HCT116 (cell line): ENCODE measurements around the gene ERBB4. TPM values are rescaled to one million over a fixed set of nuclear protein-coding genes. Genes with fewer than 3 reads are reported as not detected.

Source experiments
- ATAC-seq: fragments of 200-7000 bp; cut with Tn5 transposase; 2 replicates; pipeline ENCODE4 v1.9.1; 2020; ENCODE audit warnings: mild to moderate bottlenecking, moderate library complexity
- BruUV-seq: library from RNA; stranded (reverse); fragments of 400-500 nt; replicated peaks from 2 replicates; lab custom pipeline; 2021; lab: Mats Ljungman, UMichigan
- CTCF ChIA-PET: fragments of 300-600 bp; sonication (Branson Sonifier 250); formaldehyde crosslinking; loops from one replicate; lab custom pipeline; 2021; ENCODE audit warnings: antibody characterized with exemption; lab: Charles Lee
- POLR2A ChIA-PET: fragments of 300-600, 350-600 bp; sonication (Branson Sonifier 250); formaldehyde crosslinking; loops from one replicate; lab custom pipeline; 2021; ENCODE audit warnings: antibody characterized with exemption; lab: Charles Lee
- RAD21 ChIA-PET, 2 experiments: fragments of 300-600 bp; sonication (Branson Sonifier 250); formaldehyde crosslinking; loops; one replicate each; lab custom pipeline; 2023; ENCODE audit warnings: low total read pairs in 2 of 2; ENCODE audit not compliant: uncharacterized antibody in 2 of 2, unreplicated experiment in 2 of 2, low non-redundant PET in 1 of 2; lab: Charles Lee
- DNase-seq: peaks from one replicate; pipeline ENCODE4 v3.0.0-alpha.2; 2010; ENCODE audit warnings: low read depth, low spot score
- H2AFZ ChIP-seq: fragments of 200-600 bp; shearing (Covaris generic), sonication (generic); 2 replicates; pipeline ENCODE4 v1.6.1; 2017; ENCODE audit warnings: low read depth, mixed run types, mixed read lengths, antibody characterized with exemption, low read length; ENCODE audit not compliant: poor library complexity, severe bottlenecking
- H3K27ac ChIP-seq: 2 replicates; pipeline ENCODE4 v1.5.1; 2012; ENCODE audit warnings: low read depth, low read length
- H3K27me3 ChIP-seq: fragments of 200-600 bp; sonication (generic); 2 replicates; pipeline ENCODE4 v1.6.1; 2016; ENCODE audit warnings: mixed run types, low read length, mixed read lengths; ENCODE audit not compliant: insufficient read depth
- H3K36me3 ChIP-seq, 2 experiments: fragments of 200-500 bp in 1 of 2; fragments of 200-600 bp in 1 of 2; sonication (Bioruptor generic) in 1 of 2; sonication (generic) in 1 of 2; 2 replicates each; pipeline versions ENCODE4 v1.5.1 to v1.6.1; 2014 to 2016; ENCODE audit warnings: low read length in 2 of 2, inconsistent platforms in 1 of 2, mixed read lengths in 1 of 2, mixed run types in 1 of 2; ENCODE audit not compliant: insufficient read depth in 2 of 2, control insufficient read depth in 1 of 2
- H3K4me1 ChIP-seq, 2 experiments: fragments of 200-600 bp in 1 of 2; sonication (generic) in 1 of 2; 2 replicates each; pipeline versions ENCODE4 v1.5.1 to v1.6.1; 2012 to 2017; ENCODE audit warnings: low read length in 2 of 2, inconsistent platforms in 1 of 2, mild to moderate bottlenecking in 1 of 2, mixed read lengths in 1 of 2, mixed run types in 1 of 2, moderate library complexity in 1 of 2; ENCODE audit not compliant: insufficient read depth in 2 of 2, control insufficient read depth in 1 of 2
- H3K4me2 ChIP-seq: fragments of 200-600 bp; sonication (generic); 2 replicates; pipeline ENCODE4 v1.6.1; 2017; ENCODE audit warnings: mixed run types, low read length, mixed read lengths
- H3K4me3 ChIP-seq, 2 experiments: fragments of 200-600 bp in 1 of 2; sonication (generic) in 1 of 2; replicated peaks in 1 of 2; 2 replicates each; pipeline ENCODE4 v1.5.1; 2011 to 2016; ENCODE audit warnings: low read length in 2 of 2, control low read depth in 1 of 2, low read depth in 1 of 2, mild to moderate bottlenecking in 1 of 2, mixed read lengths in 1 of 2, mixed run types in 1 of 2
- H3K79me2 ChIP-seq: fragments of 200-600 bp; sonication (generic); 2 replicates; pipeline ENCODE4 v1.6.1; 2017; ENCODE audit warnings: mild to moderate bottlenecking, mixed run types, low read length, moderate library complexity, mixed read lengths; ENCODE audit not compliant: insufficient read depth
- H3K9ac ChIP-seq: fragments of 200-600 bp; sonication (generic); 2 replicates; pipeline ENCODE4 v1.6.1; 2016; ENCODE audit warnings: low read length, mixed read lengths
- H3K9me2 ChIP-seq: fragments of 200-600 bp; sonication (generic), shearing (Covaris generic); 2 replicates; pipeline ENCODE4 v1.6.1; 2017; ENCODE audit warnings: mixed run types, mild to moderate bottlenecking, moderate library complexity; ENCODE audit not compliant: insufficient read depth
- H3K9me3 ChIP-seq, 2 experiments: fragments of 200-500 bp in 1 of 2; fragments of 200-600 bp in 1 of 2; sonication (Bioruptor generic) in 1 of 2; sonication (generic) in 1 of 2; 2 replicates each; pipeline ENCODE4 v1.6.1; 2014 to 2017; ENCODE audit warnings: low read length in 2 of 2, mixed read lengths in 2 of 2, inconsistent platforms in 1 of 2, low read depth in 1 of 2, mild to moderate bottlenecking in 1 of 2, mixed run types in 1 of 2, moderate library complexity in 1 of 2; ENCODE audit not compliant: control insufficient read depth in 1 of 2, insufficient read depth in 1 of 2
- H4K20me1 ChIP-seq: fragments of 200-600 bp; sonication (generic), shearing (Covaris generic); 2 replicates; pipeline ENCODE4 v1.6.1; 2017; ENCODE audit warnings: mixed run types, mild to moderate bottlenecking, moderate library complexity; ENCODE audit not compliant: insufficient read depth
- CBX3 ChIP-seq: IDR thresholded peaks from 2 replicates; pipeline ENCODE4 v1.6.1; 2012; ENCODE audit warnings: low read depth
- EZH2 ChIP-seq: fragments of 200-600 bp; sonication (generic); IDR thresholded peaks from 2 replicates; pipeline ENCODE4 v1.6.1; 2017; ENCODE audit warnings: antibody characterized with exemption, mixed run types
- RAD21 ChIP-seq: IDR thresholded peaks from 2 replicates; pipeline ENCODE4 v1.6.1; 2012; ENCODE audit warnings: low read depth, mild to moderate bottlenecking
- SIN3A ChIP-seq: IDR thresholded peaks from 2 replicates; pipeline ENCODE4 v1.6.1; 2012; ENCODE audit warnings: low read depth
- intact Hi-C: fragments of 100-400 bp; cut with micrococcal nuclease; formaldehyde crosslinking; loops from 2 replicates; pipeline ENCODE4 v1.10.0; 2022
- total RNA-seq: library from RNA; stranded (reverse); gene quantifications from one replicate; pipeline ENCODE4 v1.2.1, GENCODE V29; 2021; ENCODE audit not compliant: unreplicated experiment
- TF ChIP-seq, protein P1 (sequence below): IDR thresholded peaks from 2 replicates; pipeline ENCODE4 v1.6.1; 2012; ENCODE audit warnings: low read depth

ERBB4 gene
- total RNA-seq, 1 experiment from 2014 or later = 0.10 TPM

DNA sequence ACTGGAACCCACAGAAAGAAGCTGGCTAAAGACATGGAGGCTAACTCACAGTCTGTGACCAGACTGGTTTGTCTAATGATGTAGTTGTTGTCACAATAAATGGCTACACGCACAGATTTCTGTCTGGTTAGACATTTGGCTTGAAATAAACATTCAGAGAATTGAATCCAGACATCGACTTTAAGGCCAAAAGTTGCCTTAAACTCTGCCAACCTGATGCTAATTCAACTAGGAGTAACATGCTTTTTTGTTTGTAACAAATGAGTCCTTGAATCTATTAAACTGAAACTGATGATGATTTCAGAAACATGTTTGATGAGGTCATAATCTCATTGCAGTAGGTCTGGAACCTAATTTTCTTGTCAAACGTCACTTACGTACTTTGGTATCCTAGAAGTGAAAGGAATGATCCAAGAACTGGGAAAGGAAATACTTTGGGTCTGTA, 123.8 kb downstream of the ERBB4 start:
- Histone ChIP-seq H3K36me3 (no peaks in the 10 kb centered on the region), H3K27ac (no peak overlapping the region), H3K79me2 (no peaks in the 10 kb centered on the region), H3K4me2 (no peak overlapping the region), H3K27me3 (no peaks in the 10 kb centered on the region), H2AFZ (no peak overlapping the region), H3K4me3 (no peak overlapping the region)
- ChIA-PET CTCF (no interaction called here), POLR2A (no interaction called here)
- DNase-seq = no peak
- intact Hi-C loops = no loop called here
- no peak for TF ChIP-seq SIN3A
- no peak for TF ChIP-seq RAD21
- no peak for TF ChIP-seq CBX3
- no peak for TF ChIP-seq EZH2
- TF ChIP-seq, all 23 proteins: peak for 0
- no TSS peak for BruUV-seq
- no peaks in the 10 kb centered on the region for H3K9me2 ChIP-seq
- H3K4me1 ChIP-seq = no peaks in the 10 kb centered on the region
- H4K20me1 ChIP-seq = no peaks in the 10 kb centered on the region
- RAD21 ChIA-PET = no interaction called here
- ATAC-seq = no peak
- H3K9ac ChIP-seq = no peak overlapping the region
- H3K9me3 ChIP-seq = no peaks in the 10 kb centered on the region

- ChIA-PET CTCF (no interaction called here), POLR2A (no interaction called here), RAD21 (no interaction called here)
- no peak for DNase-seq
- TF ChIP-seq, protein P1, sequence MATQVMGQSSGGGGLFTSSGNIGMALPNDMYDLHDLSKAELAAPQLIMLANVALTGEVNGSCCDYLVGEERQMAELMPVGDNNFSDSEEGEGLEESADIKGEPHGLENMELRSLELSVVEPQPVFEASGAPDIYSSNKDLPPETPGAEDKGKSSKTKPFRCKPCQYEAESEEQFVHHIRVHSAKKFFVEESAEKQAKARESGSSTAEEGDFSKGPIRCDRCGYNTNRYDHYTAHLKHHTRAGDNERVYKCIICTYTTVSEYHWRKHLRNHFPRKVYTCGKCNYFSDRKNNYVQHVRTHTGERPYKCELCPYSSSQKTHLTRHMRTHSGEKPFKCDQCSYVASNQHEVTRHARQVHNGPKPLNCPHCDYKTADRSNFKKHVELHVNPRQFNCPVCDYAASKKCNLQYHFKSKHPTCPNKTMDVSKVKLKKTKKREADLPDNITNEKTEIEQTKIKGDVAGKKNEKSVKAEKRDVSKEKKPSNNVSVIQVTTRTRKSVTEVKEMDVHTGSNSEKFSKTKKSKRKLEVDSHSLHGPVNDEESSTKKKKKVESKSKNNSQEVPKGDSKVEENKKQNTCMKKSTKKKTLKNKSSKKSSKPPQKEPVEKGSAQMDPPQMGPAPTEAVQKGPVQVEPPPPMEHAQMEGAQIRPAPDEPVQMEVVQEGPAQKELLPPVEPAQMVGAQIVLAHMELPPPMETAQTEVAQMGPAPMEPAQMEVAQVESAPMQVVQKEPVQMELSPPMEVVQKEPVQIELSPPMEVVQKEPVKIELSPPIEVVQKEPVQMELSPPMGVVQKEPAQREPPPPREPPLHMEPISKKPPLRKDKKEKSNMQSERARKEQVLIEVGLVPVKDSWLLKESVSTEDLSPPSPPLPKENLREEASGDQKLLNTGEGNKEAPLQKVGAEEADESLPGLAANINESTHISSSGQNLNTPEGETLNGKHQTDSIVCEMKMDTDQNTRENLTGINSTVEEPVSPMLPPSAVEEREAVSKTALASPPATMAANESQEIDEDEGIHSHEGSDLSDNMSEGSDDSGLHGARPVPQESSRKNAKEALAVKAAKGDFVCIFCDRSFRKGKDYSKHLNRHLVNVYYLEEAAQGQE = no peak
- ATAC-seq = no peak
- Histone ChIP-seq H3K79me2 (no peaks in the 10 kb centered on the region), H4K20me1 (no peaks in the 10 kb centered on the region), H3K27ac (no peak overlapping the region), H3K9me3 (no peaks in the 10 kb centered on the region), H3K27me3 (no peaks in the 10 kb centered on the region), H2AFZ (no peak overlapping the region), H3K36me3 (no peaks in the 10 kb centered on the region), H3K4me2 (no peak overlapping the region), H3K9me2 (no peaks in the 10 kb centered on the region), H3K4me1 (no peaks in the 10 kb centered on the region), H3K9ac (no peak overlapping the region), H3K4me3 (no peak overlapping the region)
- intact Hi-C loops = no loop called here
- BruUV-seq = no TSS peak
Observed at GRCh38 chr2:212409560-212409959, 129.0 kb downstream of the ERBB4 start.
